ENCODE data around the gene EIF4B. TPM values are rescaled to one million over a fixed set of nuclear protein-coding genes. Genes with fewer than 3 reads are reported as not detected.

Gene EIF4B
- total RNA-seq, 4 donors from 2014 or later = 404 to 559 (median 485) TPM

DNA sequence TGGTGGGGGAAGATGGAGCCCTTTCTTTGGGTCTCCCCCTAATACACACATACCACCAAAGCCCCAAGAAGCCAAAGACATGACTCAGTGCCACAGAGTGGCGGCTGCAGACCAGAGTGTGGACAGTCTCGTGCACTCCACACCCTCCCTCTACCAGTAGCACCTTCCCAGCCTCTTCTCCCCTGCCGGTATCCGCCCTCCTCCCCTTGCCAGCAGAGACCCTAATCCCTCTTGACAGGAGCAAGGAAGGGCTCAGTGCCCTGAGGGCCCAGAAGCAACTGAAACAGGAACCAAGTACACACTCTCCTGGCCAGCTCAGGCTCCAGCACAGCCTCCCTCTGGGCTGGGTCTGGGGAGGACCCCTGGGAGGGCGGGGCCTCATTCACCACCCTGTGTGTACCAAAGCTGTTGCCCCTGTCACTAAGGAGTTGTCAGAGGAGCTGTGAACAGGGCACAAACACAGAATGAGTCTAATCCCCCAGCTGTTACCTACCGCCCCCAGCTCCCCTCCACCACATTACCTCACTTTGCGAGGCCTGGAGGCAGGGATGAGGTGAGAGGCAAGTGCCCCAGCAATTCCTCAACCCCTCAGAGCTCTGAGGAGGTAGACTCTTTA is 64.7 kb downstream of the EIF4B start:
- Histone ChIP-seq H3K27me3 (no peaks in the 10 kb centered on the region), H3K4me1 (peaks cover 69% of the 10 kb centered on the region), H3K27ac (peak overlapping the region; percentile 78), H3K9me3 (no peaks in the 10 kb centered on the region), H3K4me3 (no peak overlapping the region), H3K36me3 (peaks cover 47% of the 10 kb centered on the region)
- no peak for TF ChIP-seq EP300 (IDR thresholded peaks at IDR 0.05)
- TF ChIP-seq POLR2A (IDR thresholded peaks at IDR 0.05) = no peak
- TF ChIP-seq, protein P1, sequence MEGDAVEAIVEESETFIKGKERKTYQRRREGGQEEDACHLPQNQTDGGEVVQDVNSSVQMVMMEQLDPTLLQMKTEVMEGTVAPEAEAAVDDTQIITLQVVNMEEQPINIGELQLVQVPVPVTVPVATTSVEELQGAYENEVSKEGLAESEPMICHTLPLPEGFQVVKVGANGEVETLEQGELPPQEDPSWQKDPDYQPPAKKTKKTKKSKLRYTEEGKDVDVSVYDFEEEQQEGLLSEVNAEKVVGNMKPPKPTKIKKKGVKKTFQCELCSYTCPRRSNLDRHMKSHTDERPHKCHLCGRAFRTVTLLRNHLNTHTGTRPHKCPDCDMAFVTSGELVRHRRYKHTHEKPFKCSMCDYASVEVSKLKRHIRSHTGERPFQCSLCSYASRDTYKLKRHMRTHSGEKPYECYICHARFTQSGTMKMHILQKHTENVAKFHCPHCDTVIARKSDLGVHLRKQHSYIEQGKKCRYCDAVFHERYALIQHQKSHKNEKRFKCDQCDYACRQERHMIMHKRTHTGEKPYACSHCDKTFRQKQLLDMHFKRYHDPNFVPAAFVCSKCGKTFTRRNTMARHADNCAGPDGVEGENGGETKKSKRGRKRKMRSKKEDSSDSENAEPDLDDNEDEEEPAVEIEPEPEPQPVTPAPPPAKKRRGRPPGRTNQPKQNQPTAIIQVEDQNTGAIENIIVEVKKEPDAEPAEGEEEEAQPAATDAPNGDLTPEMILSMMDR (IDR thresholded peaks at IDR 0.05) = no peak
- no peak for TF ChIP-seq POLR2AphosphoS5 (IDR thresholded peaks at IDR 0.05)
- DNase-seq (ENCODE audit: low spot score in 2 of 2) = peak in 1 of 2 donors; percentile 49
- 64% methylated on average over 7 of the region's 7 CpGs for WGBS

DNA sequence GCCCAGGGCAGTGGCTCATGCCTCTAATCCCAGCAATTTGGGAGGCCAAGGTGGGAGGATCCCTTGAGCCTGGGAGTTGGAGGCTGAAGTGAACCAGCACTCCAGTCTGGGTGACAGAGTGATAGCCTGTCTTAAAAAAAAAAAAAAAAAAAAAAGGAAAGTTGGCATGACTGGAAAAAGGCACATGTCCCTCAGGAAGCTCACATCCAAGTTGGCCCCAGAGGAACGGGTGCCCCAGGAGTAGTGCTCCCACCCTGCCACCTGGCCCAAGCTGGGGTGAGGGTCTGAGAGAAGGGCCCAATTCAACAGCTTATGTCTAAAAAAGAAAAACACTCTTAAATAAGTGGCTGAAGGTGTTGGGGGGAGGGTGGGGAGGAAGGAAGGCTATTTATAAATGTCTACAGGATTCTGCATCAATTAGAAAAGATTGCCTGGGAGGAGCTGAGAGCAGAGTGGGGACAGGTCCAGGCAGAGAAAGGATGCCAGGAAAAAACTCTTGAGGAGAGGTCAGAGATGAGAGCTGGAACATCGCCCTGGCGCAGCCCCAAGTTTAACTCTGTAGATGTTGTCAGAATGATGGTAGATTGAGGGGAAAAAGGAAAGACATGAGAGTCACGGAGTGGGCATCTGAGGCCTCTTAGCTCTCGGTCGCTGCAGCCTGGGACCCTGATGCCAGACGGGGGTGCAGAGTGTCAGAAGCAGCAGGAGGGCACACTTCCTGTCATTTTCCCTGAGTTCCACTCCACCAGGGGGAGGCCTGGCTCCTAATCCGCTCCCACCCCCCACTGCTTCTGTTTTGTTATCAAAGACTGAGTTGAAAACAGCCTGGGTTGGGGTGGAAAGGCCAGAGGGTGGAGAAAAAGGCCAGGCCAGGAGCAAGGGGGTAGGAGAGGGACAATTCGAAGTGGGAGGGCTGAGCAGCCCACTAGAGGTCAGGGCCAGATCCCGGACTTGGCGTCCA is 65.6 kb downstream of the EIF4B start:
- H3K4me3 ChIP-seq = no peak overlapping the region
- peak overlapping the region; percentile 78 for H3K27ac ChIP-seq
- peak in 1 of 2 donors; percentile 86 for DNase-seq (ENCODE audit: low spot score in 2 of 2)
- peaks cover 69% of the 10 kb centered on the region for H3K4me1 ChIP-seq
- TF ChIP-seq EP300 (IDR thresholded peaks at IDR 0.05) (no peak), POLR2AphosphoS5 (IDR thresholded peaks at IDR 0.05) (no peak), POLR2A (IDR thresholded peaks at IDR 0.05) (no peak)
- TF ChIP-seq, protein P1 (IDR thresholded peaks at IDR 0.05) = no peak
- H3K36me3 ChIP-seq = peaks cover 56% of the 10 kb centered on the region
- WGBS = 44% methylated on average over 11 of the region's 11 CpGs
- H3K27me3 ChIP-seq = no peaks in the 10 kb centered on the region
- H3K9me3 ChIP-seq = no peaks in the 10 kb centered on the region

DNA sequence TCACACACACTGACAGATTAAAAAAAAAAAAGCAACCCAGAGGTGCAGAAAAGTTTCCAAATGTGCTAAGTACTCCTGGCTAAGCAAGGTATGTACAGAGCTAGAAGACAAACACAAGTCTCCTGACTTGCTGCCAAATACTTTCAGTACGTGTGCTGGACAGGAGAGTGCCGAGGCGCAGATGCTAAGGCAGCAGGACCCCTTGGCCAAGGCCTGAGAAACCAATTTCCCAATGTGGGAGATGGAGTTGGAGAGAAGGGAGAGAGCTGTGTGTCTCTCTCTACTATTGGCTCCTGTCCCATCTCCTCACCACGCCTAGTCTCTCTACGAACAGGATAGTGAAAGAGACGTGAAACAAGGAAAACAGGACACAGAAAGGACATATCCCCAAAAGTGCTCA is 67.6 kb downstream of the EIF4B start:
- WGBS = 39% methylated on average over 6 of the region's 6 CpGs
- Histone ChIP-seq H3K27ac (peak overlapping the region; percentile 9), H3K4me3 (no peak overlapping the region), H3K27me3 (no peaks in the 10 kb centered on the region), H3K36me3 (peaks cover 43% of the 10 kb centered on the region), H3K9me3 (no peaks in the 10 kb centered on the region), H3K4me1 (peaks cover 71% of the 10 kb centered on the region)
- peak in 1 of 2 donors; percentile 67 for DNase-seq (ENCODE audit: low spot score in 2 of 2)
- TF ChIP-seq EP300 (IDR thresholded peaks at IDR 0.05) (no peak), POLR2A (IDR thresholded peaks at IDR 0.05) (no peak), POLR2AphosphoS5 (IDR thresholded peaks at IDR 0.05) (no peak)
- TF ChIP-seq, protein P1 (IDR thresholded peaks at IDR 0.05) = no peak

DNA sequence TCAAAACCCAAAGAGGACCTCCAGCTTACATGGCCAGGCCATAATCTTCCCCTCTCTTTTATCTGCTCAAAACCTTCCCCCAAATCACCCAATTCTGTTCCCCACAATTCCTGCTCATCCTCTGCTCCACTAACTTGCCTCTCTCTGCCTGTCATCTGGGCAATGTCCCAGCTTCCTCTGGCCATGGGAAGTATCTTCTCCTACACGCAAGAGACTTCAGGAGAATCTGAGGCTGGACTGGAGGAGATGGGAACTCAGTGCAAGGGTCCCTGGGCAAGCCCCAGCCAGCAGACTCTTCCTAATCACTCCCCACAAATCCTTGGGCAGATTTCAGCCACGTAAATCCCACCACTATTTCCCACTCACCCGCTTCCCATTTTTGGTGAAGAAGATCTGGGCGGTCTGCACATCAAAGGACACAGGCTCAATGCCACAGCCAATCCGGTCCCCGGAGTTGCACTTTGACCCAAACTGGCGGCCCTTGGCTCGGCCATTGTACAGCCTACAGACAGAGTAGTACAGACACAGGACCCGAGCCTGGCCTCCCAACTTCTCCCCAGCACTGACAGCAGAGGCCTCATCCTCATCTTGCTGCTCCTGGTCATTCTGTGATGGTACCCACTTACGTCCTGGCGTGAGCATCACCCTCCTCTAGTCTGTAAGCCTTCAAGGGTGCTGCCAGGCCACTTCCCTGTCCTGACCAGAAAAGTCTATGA is 68.2 kb downstream of the EIF4B start:
- Histone ChIP-seq H3K27ac (peak overlapping the region; percentile 9), H3K4me3 (no peak overlapping the region), H3K4me1 (peaks cover 66% of the 10 kb centered on the region), H3K36me3 (peaks cover 43% of the 10 kb centered on the region), H3K9me3 (no peaks in the 10 kb centered on the region), H3K27me3 (no peaks in the 10 kb centered on the region)
- WGBS = 93% methylated on average over 11 of the region's 11 CpGs
- DNase-seq (ENCODE audit: low spot score in 2 of 2) = peak in 1 of 2 donors; percentile 77
- TF ChIP-seq POLR2A (IDR thresholded peaks at IDR 0.05) (no peak), EP300 (IDR thresholded peaks at IDR 0.05) (no peak), POLR2AphosphoS5 (IDR thresholded peaks at IDR 0.05) (no peak)
- TF ChIP-seq, protein P1 (IDR thresholded peaks at IDR 0.05) = no peak

Data from suprapubic skin (tissue), 4 donors.